Transverse colon (tissue), 4 donors: ENCODE results near the gene KIAA1210.

Experiments
- EP300 ChIP-seq: sonication (generic); formaldehyde crosslinking; IDR thresholded peaks from one replicate; pipeline ENCODE4 v1.6.1; 2017; ENCODE audit warnings: antibody characterized with exemption, low read depth
- POLR2A ChIP-seq: fragments of 450-650 bp; IDR thresholded peaks from one replicate; pipeline ENCODE4 v1.6.1; 2016; ENCODE audit warnings: antibody characterized with exemption, mild to moderate bottlenecking, moderate library complexity
- POLR2AphosphoS5 ChIP-seq, 3 donors: sonication (generic); formaldehyde crosslinking; IDR thresholded peaks; one replicate each; pipeline ENCODE4 v1.6.1; 2016; ENCODE audit warnings: antibody characterized with exemption in 3 of 3
- TF ChIP-seq, protein P1 (sequence below), 5 experiments: fragments of 200-600 bp in 3 of 5; fragments of 450-650 bp in 2 of 5; sonication (generic) in 3 of 5; IDR thresholded peaks; 1 replicate in 2 of 5; 2 replicates in 3 of 5; pipeline ENCODE4 v1.5.1; 2016 to 2017; ENCODE audit warnings: antibody characterized with exemption in 5 of 5, inconsistent platforms in 3 of 5, mild to moderate bottlenecking in 2 of 5, moderate library complexity in 1 of 5

DNA sequence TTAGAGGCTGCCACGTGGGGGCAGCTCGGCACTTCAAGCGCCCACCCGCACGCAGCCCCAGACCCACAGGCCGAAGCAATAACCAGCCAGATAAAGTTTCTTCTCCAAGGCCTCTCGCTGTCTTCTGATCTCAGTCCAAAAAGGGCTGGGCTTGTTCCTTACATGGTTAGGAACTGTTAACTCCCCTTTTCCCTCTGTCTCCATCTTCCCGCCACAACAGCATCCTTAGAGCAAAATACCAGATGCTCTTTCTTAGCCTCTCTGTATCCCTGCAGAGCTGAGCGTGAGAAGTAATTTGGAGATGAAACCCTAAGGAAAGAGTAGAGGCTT lies 23.4 kb upstream of the KIAA1210 start:
- TF ChIP-seq POLR2A (no peak), EP300 (no peak), POLR2AphosphoS5 (IDR thresholded peaks at IDR 0.05) (no peak)
- TF ChIP-seq, protein P1, sequence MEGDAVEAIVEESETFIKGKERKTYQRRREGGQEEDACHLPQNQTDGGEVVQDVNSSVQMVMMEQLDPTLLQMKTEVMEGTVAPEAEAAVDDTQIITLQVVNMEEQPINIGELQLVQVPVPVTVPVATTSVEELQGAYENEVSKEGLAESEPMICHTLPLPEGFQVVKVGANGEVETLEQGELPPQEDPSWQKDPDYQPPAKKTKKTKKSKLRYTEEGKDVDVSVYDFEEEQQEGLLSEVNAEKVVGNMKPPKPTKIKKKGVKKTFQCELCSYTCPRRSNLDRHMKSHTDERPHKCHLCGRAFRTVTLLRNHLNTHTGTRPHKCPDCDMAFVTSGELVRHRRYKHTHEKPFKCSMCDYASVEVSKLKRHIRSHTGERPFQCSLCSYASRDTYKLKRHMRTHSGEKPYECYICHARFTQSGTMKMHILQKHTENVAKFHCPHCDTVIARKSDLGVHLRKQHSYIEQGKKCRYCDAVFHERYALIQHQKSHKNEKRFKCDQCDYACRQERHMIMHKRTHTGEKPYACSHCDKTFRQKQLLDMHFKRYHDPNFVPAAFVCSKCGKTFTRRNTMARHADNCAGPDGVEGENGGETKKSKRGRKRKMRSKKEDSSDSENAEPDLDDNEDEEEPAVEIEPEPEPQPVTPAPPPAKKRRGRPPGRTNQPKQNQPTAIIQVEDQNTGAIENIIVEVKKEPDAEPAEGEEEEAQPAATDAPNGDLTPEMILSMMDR (IDR thresholded peaks at IDR 0.05) = no peak
